Measurements from ENCODE around the gene RAD54L2. TPM values are rescaled to one million over a fixed set of nuclear protein-coding genes. Genes with fewer than 3 reads are reported as not detected.

RAD54L2 gene, protein sequence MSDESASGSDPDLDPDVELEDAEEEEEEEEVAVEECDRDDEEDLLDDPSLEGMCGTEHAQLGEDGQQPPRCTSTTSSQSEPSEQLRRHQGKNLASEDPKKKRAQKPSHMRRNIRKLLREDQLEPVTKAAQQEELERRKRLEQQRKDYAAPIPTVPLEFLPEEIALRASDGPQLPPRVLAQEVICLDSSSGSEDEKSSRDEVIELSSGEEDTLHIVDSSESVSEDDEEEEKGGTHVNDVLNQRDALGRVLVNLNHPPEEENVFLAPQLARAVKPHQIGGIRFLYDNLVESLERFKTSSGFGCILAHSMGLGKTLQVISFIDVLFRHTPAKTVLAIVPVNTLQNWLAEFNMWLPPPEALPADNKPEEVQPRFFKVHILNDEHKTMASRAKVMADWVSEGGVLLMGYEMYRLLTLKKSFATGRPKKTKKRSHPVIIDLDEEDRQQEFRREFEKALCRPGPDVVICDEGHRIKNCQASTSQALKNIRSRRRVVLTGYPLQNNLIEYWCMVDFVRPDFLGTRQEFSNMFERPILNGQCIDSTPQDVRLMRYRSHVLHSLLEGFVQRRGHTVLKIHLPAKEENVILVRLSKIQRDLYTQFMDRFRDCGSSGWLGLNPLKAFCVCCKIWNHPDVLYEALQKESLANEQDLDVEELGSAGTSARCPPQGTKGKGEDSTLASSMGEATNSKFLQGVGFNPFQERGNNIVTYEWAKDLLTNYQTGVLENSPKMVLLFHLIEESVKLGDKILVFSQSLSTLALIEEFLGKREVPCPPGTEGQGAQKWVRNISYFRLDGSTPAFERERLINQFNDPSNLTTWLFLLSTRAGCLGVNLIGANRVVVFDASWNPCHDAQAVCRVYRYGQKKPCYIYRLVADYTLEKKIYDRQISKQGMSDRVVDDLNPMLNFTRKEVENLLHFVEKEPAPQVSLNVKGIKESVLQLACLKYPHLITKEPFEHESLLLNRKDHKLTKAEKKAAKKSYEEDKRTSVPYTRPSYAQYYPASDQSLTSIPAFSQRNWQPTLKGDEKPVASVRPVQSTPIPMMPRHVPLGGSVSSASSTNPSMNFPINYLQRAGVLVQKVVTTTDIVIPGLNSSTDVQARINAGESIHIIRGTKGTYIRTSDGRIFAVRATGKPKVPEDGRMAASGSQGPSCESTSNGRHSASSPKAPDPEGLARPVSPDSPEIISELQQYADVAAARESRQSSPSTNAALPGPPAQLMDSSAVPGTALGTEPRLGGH (N-terminal part only)
- total RNA-seq, result 43.2 and 46.5 TPM in 2 replicates

GRCh38 chr3:51538459-51539290 is at the start of gene RAD54L2:
TSS of gene RAD54L2 (plus strand) at chr3:51538719. CDS start at chr3:51590421, 51,702 bp downstream.
- intact Hi-C loops (cut with micrococcal nuclease), result loop anchor here (1.0 to 2.0 kb wide), 4 partner anchors 36 to 155 kb away; no protein-coding TSS in a partner anchor
- H3K27me3 Mint-ChIP-seq (ENCODE audit: insufficient read depth), result no peaks in the 10 kb centered on the region
- H3K4me3 Mint-ChIP-seq, result peak within 1 kb of the TSS; percentile 93
- peak; percentile 71 for DNase-seq (ENCODE audit: low spot score)
- peaks cover 5% of the 10 kb centered on the region for H3K36me3 Mint-ChIP-seq (ENCODE audit: low read depth)
- peak within 1 kb of the TSS; percentile 90 for H3K27ac Mint-ChIP-seq
- no peaks in the 10 kb centered on the region for H3K9me3 Mint-ChIP-seq
- H3K4me1 Mint-ChIP-seq (ENCODE audit: low read depth), result peaks cover 32% of the 10 kb centered on the region

DNA sequence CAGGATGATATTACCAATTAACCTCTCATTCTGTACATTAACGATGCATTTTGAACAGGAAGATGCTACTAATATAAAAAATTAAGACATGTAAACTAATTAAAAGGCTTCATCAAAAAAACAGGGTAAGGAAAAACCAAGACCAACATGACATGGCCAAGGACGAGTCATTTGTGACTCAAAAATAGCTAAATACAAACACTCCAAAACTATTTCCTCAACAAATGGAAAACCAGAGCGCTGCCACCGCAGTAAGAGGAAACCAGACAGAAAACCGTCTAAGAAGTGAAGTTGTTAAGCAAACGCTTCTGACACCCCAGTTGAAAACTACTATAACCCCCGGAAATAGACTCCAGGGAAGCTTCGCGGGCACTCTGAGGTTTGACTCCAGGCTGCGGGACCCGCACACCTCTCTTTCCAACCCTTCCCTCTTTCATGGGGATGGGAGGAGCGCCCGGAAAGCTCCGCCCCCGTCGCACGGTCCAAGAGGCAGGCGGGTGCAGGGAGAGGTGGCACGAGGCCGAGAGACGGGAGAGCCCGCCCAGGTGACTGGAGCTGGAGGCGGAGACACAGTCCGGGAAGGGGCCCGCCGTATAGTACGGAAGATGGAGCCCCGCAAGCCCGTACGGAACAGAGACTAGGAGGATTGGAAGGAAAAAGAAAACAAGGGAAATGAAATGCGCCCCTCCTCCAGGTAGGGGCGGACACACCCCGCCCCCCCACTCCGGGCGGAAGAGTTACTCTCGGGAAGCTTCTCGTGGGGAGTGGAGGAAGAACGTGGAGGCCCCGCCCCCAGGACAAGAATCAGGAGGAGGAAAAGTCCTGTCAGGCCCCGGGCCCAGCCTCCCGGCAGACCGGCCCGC is 39.4 kb upstream of the RAD54L2 start:
- Mint-ChIP-seq H3K4me1 (ENCODE audit: low read depth) (peaks cover 21% of the 10 kb centered on the region), H3K27ac (peak overlapping the region; percentile 95), H3K9me3 (no peaks in the 10 kb centered on the region), H3K36me3 (ENCODE audit: low read depth) (peaks cover 7% of the 10 kb centered on the region), H3K4me3 (peak overlapping the region; percentile 88), H3K27me3 (ENCODE audit: insufficient read depth) (peaks cover 3% of the 10 kb centered on the region)
- intact Hi-C loops (cut with micrococcal nuclease), result loop anchor here (1.0 to 5.0 kb wide), 7 partner anchors 40 to 932 kb away; partner anchors contain the start of genes C3orf18, HEMK1, MANF and POC1A
- DNase-seq (ENCODE audit: low spot score), result peak; percentile 85

DNA sequence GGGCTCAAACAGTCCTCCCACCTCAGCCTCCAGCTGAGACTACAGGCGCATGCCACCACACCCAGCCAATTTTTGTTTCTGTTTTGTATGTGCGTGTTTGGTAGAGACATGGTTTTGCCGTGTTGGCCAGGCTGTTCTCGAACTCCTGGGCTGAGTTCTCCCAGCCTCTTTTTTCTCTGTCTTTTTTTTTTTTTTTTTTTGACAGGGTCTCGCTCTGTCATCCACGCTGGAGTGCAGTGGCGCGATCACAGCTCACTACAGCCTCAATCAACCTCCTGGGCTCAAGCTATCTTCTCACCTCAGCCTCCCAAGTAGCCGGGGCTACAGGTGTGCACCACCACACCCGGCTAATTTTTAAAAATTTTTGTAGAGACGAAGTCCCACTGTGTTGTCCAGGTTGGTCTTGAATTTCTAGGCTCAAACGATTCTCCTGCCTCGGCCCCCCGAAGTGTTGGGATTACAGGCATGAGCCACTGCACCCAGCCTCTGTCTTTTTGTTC is 37.8 kb upstream of the RAD54L2 start:
- no peak for DNase-seq (ENCODE audit: low spot score)
- peaks cover 3% of the 10 kb centered on the region for H3K36me3 Mint-ChIP-seq (ENCODE audit: low read depth)

GRCh38 chr3:51501833-51502561 is 36.5 kb upstream of the RAD54L2 start:
- H3K4me3 Mint-ChIP-seq, result no peak overlapping the region
- DNase-seq (ENCODE audit: low spot score), result peak; percentile 71
- intact Hi-C loops (cut with micrococcal nuclease), result loop anchor here (1.0 kb wide), 5 partner anchors 37 to 298 kb away; no protein-coding TSS in a partner anchor
- peak overlapping the region; percentile 77 for H3K27ac Mint-ChIP-seq
- H3K27me3 Mint-ChIP-seq (ENCODE audit: insufficient read depth), result peaks cover 6% of the 10 kb centered on the region
- H3K9me3 Mint-ChIP-seq, result no peaks in the 10 kb centered on the region
- peaks cover 21% of the 10 kb centered on the region for H3K4me1 Mint-ChIP-seq (ENCODE audit: low read depth)
- peaks cover 3% of the 10 kb centered on the region for H3K36me3 Mint-ChIP-seq (ENCODE audit: low read depth)

More for the DNA sequence above, 37.8 kb upstream of the RAD54L2 start:
- H3K27ac Mint-ChIP-seq, result peak overlapping the region; percentile 95
- peaks cover 21% of the 10 kb centered on the region for H3K4me1 Mint-ChIP-seq (ENCODE audit: low read depth)
- H3K9me3 Mint-ChIP-seq, result no peaks in the 10 kb centered on the region
- intact Hi-C loops (cut with micrococcal nuclease), result loop anchor here (1.0 kb wide), 3 partner anchors 109 to 1141 kb away; partner anchors contain the start of genes PARP3, RBM15B and TMEM115
- peak overlapping the region; percentile 49 for H3K4me3 Mint-ChIP-seq
- peaks cover 6% of the 10 kb centered on the region for H3K27me3 Mint-ChIP-seq (ENCODE audit: insufficient read depth)

GRCh38 chr3:51502562-51502910 is 36.0 kb upstream of the RAD54L2 start:
- intact Hi-C loops (cut with micrococcal nuclease), result loop anchor here (1.0 kb wide), 5 partner anchors 37 to 298 kb away; no protein-coding TSS in a partner anchor
- Mint-ChIP-seq H3K9me3 (no peaks in the 10 kb centered on the region), H3K36me3 (ENCODE audit: low read depth) (peaks cover 3% of the 10 kb centered on the region), H3K27me3 (ENCODE audit: insufficient read depth) (peaks cover 6% of the 10 kb centered on the region), H3K27ac (no peak overlapping the region), H3K4me1 (ENCODE audit: low read depth) (peaks cover 21% of the 10 kb centered on the region), H3K4me3 (no peak overlapping the region)
- no peak for DNase-seq (ENCODE audit: low spot score)

DNA sequence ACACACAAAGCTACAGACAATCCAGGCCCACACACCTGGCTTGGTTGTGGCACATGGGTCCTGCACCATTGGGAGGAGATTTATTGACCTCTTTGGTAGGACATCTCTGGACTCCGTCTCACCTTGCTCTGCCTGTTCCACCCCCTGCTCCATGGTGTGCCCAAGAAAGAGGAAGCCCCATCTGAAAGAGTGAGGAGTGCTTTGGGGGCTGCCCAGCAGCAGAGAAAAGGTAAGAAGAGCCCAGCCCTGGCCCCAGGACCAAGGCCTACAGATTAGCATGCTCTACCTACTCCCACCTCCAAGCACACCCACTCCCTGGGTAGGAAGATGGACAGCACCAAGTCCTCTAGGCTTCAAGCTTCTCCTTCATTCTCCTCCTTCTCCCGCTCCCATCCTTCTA is 35.5 kb upstream of the RAD54L2 start:
- H3K4me1 Mint-ChIP-seq (ENCODE audit: low read depth), result peaks cover 21% of the 10 kb centered on the region
- H3K36me3 Mint-ChIP-seq (ENCODE audit: low read depth), result peaks cover 3% of the 10 kb centered on the region
- H3K27ac Mint-ChIP-seq, result no peak overlapping the region
- DNase-seq (ENCODE audit: low spot score), result no peak
- peaks cover 6% of the 10 kb centered on the region for H3K27me3 Mint-ChIP-seq (ENCODE audit: insufficient read depth)
- no peak overlapping the region for H3K4me3 Mint-ChIP-seq
- intact Hi-C loops (cut with micrococcal nuclease), result no loop called here
- H3K9me3 Mint-ChIP-seq, result no peaks in the 10 kb centered on the region

DNA sequence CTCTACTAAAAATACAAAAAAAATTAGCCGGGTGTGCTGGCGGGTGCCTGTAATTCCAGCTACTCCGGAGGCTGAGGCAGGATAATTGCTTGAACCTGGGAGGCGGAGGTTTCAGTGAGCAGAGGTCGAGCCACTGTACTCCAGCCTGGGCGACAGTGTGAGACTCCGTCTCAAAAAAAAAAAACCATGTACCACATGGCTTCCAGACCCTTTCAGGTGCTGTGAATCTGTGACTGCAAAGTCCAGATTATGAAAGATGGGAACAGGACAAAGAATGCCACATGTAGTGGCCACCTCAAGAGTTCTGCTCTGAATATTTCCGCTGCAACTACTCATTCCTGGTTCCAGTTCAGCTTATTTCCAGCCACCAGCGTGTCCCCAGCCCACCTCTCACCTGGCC is 30.3 kb upstream of the RAD54L2 start:
- intact Hi-C loops (cut with micrococcal nuclease), result no loop called here
- Mint-ChIP-seq H3K4me1 (ENCODE audit: low read depth) (peaks cover 11% of the 10 kb centered on the region), H3K9me3 (no peaks in the 10 kb centered on the region), H3K4me3 (no peak overlapping the region), H3K27ac (no peak overlapping the region), H3K27me3 (ENCODE audit: insufficient read depth) (peaks cover 3% of the 10 kb centered on the region), H3K36me3 (ENCODE audit: low read depth) (no peaks in the 10 kb centered on the region)
- DNase-seq (ENCODE audit: low spot score), result no peak

DNA sequence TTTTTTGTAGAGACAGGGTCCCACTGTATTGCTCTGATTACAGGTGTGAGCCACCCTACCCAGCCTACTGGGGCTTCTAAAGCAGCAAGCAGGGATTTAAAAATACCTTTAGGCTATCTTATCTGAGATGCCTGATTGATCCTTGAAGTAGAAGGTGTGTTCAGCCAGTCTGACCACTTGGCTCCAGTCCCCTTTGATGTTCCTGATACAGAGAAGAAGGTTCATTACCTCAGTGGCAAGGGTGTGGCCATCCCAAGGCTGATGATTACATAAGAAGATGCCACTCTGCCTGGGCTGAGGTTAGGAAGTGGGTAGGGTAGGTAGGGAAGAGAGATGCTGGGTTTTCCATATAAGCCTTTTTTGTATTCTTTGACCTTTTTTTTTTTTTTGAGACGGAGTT is 27.5 kb upstream of the RAD54L2 start:
- intact Hi-C loops (cut with micrococcal nuclease), result no loop called here
- no peak overlapping the region for H3K27ac Mint-ChIP-seq
- no peaks in the 10 kb centered on the region for H3K9me3 Mint-ChIP-seq
- no peaks in the 10 kb centered on the region for H3K36me3 Mint-ChIP-seq (ENCODE audit: low read depth)
- no peaks in the 10 kb centered on the region for H3K27me3 Mint-ChIP-seq (ENCODE audit: insufficient read depth)
- no peak for DNase-seq (ENCODE audit: low spot score)
- H3K4me1 Mint-ChIP-seq (ENCODE audit: low read depth), result peaks cover 11% of the 10 kb centered on the region
- H3K4me3 Mint-ChIP-seq, result no peak overlapping the region

DNA sequence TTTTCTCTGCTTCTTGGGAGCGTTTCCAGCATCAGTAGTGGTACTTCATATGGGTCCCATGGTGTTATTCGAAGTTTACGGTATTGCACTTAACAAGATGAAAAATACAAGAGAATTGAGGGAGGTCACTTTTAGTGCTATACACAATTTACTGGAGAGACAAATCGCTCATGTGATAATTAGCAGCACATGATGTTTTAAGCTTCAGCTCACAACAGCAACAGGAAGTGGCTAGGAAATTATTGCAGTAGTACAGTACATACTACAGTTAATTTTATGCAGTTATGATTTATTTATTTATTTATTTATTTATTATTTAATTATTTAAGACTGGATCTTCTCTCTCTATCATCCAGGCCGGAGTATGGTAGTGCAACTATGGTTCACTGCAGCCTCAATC is 24.3 kb upstream of the RAD54L2 start:
- no peak for DNase-seq (ENCODE audit: low spot score)
- Mint-ChIP-seq H3K9me3 (no peaks in the 10 kb centered on the region), H3K27me3 (ENCODE audit: insufficient read depth) (no peaks in the 10 kb centered on the region), H3K4me3 (no peak overlapping the region), H3K27ac (no peak overlapping the region), H3K36me3 (ENCODE audit: low read depth) (no peaks in the 10 kb centered on the region), H3K4me1 (ENCODE audit: low read depth) (peaks cover 11% of the 10 kb centered on the region)
- intact Hi-C loops (cut with micrococcal nuclease), result no loop called here

DNA sequence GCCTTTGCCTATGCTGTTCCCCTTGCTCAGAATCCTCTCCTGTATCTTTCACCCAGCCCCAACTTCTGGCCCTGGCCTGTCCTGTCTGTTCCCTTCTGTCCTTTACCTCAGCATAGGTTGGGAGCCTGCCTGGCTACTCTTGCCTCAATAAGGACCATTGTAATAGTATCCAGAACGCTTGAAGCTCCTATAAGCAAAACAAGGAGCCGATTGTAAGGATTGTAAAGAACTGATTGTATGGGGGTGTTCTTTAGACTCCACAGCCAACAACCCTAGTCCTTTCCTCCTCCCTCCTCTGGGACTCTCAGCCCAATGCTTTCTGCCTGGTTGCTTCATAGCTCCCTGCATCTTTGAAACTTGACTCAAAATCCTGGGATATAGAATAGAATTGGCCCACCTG is 18.7 kb upstream of the RAD54L2 start:
- Mint-ChIP-seq H3K9me3 (no peaks in the 10 kb centered on the region), H3K27me3 (ENCODE audit: insufficient read depth) (peaks cover 4% of the 10 kb centered on the region), H3K36me3 (ENCODE audit: low read depth) (no peaks in the 10 kb centered on the region), H3K4me3 (no peak overlapping the region), H3K27ac (no peak overlapping the region), H3K4me1 (ENCODE audit: low read depth) (peaks cover 7% of the 10 kb centered on the region)
- no peak for DNase-seq (ENCODE audit: low spot score)
- intact Hi-C loops (cut with micrococcal nuclease), result no loop called here

Data from activated T-helper 1 cell treated with anti-CD3 and anti-CD28 coated beads, Interleukin-12 subunit alpha, Interleukin-12 subunit beta, Interleukin-2, Interleukin-4 antibody, amounts not matched to agents 30 ng/mL and 10 ng/mL and 1 ng/mL, durations not matched to agents 14 hours and 24 hours and 36 hours (primary cell).